Spinal cord (tissue), 10 donors: Measurements from ENCODE around the gene RAB35. TPM values are rescaled to one million over a fixed set of nuclear protein-coding genes. Genes with fewer than 3 reads are reported as not detected.
A peak's percentile ranks its signal among the peaks of the same experiment; 100 is the strongest.

Experiments used
- DNase-seq, 6 donors: peaks; one replicate each; pipeline versions ENCODE4 v3.0.0 to v3.0.0-alpha.2; 2013 to 2015; ENCODE audit warnings: low spot score in 6 of 6, low read depth in 4 of 6
- H3K27ac ChIP-seq: one replicate; pipeline ENCODE4 v1.5.1; 2013; ENCODE audit warnings: low read depth, low read length, control low read depth
- H3K27me3 ChIP-seq: one replicate; pipeline ENCODE4 v1.6.1; 2013; ENCODE audit warnings: low read length; ENCODE audit not compliant: control insufficient read depth, insufficient read depth
- H3K36me3 ChIP-seq: one replicate; pipeline ENCODE4 v1.6.1; 2013; ENCODE audit warnings: low read length; ENCODE audit not compliant: control insufficient read depth, insufficient read depth
- H3K4me1 ChIP-seq: one replicate; pipeline ENCODE4 v1.6.1; 2013; ENCODE audit warnings: low read length; ENCODE audit not compliant: control insufficient read depth, insufficient read depth
- H3K4me3 ChIP-seq: one replicate; pipeline ENCODE4 v1.5.1; 2013; ENCODE audit warnings: low read depth, low read length, control low read depth
- H3K9me3 ChIP-seq: one replicate; pipeline ENCODE4 v1.6.1; 2013; ENCODE audit warnings: low read length; ENCODE audit not compliant: control insufficient read depth, insufficient read depth
- WGBS: methylation state at CpG from one replicate; pipeline ENCODE4 v1.1.5; 2013; ENCODE audit warnings: missing lambda C conversion rate; ENCODE audit not compliant: insufficient coverage; 5-methylcytosine and 5-hydroxymethylcytosine counted together
- polyA plus RNA-seq, 2 donors: library from polyadenylated mRNA; unstranded; fragments of 120-200 nt; gene quantifications; one replicate each; pipeline ENCODE4 v1.2.1, GENCODE V29; 2013; ENCODE audit not compliant: insufficient read length in 2 of 2
- total RNA-seq, 2 donors: library from RNA; depleted of rRNA in 1 of 2; stranded (reverse); fragments of 120-200 nt in 1 of 2; fragments of >200 nt in 1 of 2; gene quantifications; one replicate each; pipeline versions ENCODE4 v1.2.3 to v1.2.4, GENCODE V29; 2013 to 2014
- donor health status: healthy.

RAB35 gene
- total and polyA plus RNA-seq, 4 donors, result 20.7 to 64.2 (median 47.2) TPM

- Histone ChIP-seq H3K27me3 (no peaks in the 10 kb centered on the region), H3K36me3 (peaks cover 6% of the 10 kb centered on the region), H3K9me3 (no peaks in the 10 kb centered on the region), H3K4me3 (no peak overlapping the region), H3K27ac (no peak overlapping the region), H3K4me1 (peaks cover 8% of the 10 kb centered on the region)
- DNase-seq, result no peak
- 72% methylated on average over 3 of the region's 4 CpGs for WGBS
Measured at GRCh38 chr12:120121766-120122293, 5.3 kb upstream of the RAB35 start.

GRCh38 chr12:120121343-120121742, 4.8 kb upstream of the RAB35 start:
- Histone ChIP-seq H3K27ac (no peak overlapping the region), H3K9me3 (no peaks in the 10 kb centered on the region), H3K27me3 (no peaks in the 10 kb centered on the region), H3K4me1 (peaks cover 8% of the 10 kb centered on the region), H3K4me3 (no peak overlapping the region), H3K36me3 (peaks cover 2% of the 10 kb centered on the region)
- WGBS, result no CpG with 5 or more reads among the region's 2 CpGs
- no peak for DNase-seq

GRCh38 chr12:120119271-120119973, 2.9 kb upstream of the RAB35 start:
- 91% methylated on average over 5 of the region's 9 CpGs for WGBS
- H3K4me3 ChIP-seq, result no peak overlapping the region
- no peak overlapping the region for H3K27ac ChIP-seq
- no peaks in the 10 kb centered on the region for H3K9me3 ChIP-seq
- no peaks in the 10 kb centered on the region for H3K27me3 ChIP-seq
- peaks cover 3% of the 10 kb centered on the region for H3K36me3 ChIP-seq
- no peak for DNase-seq
- H3K4me1 ChIP-seq, result peaks cover 19% of the 10 kb centered on the region

- peaks cover 19% of the 10 kb centered on the region for H3K4me1 ChIP-seq
- DNase-seq, result no peak
- no peaks in the 10 kb centered on the region for H3K27me3 ChIP-seq
- 63% methylated on average over 6 of the region's 11 CpGs for WGBS
- peaks cover 9% of the 10 kb centered on the region for H3K36me3 ChIP-seq
- no peaks in the 10 kb centered on the region for H3K9me3 ChIP-seq
- peak overlapping the region; percentile 79 for H3K4me3 ChIP-seq
- H3K27ac ChIP-seq, result no peak overlapping the region
Measured at GRCh38 chr12:120118321-120119061, 1.9 kb upstream of the RAB35 start.

GRCh38 chr12:120117961-120118320, 1.4 kb upstream of the RAB35 start:
- no peak for DNase-seq
- peaks cover 19% of the 10 kb centered on the region for H3K4me1 ChIP-seq
- peak overlapping the region; percentile 79 for H3K4me3 ChIP-seq
- H3K9me3 ChIP-seq, result no peaks in the 10 kb centered on the region
- H3K36me3 ChIP-seq, result peaks cover 12% of the 10 kb centered on the region
- no peak overlapping the region for H3K27ac ChIP-seq
- no CpG with 5 or more reads among the region's 7 CpGs for WGBS
- H3K27me3 ChIP-seq, result no peaks in the 10 kb centered on the region

- H3K36me3 ChIP-seq, result peaks cover 12% of the 10 kb centered on the region
- peaks cover 19% of the 10 kb centered on the region for H3K4me1 ChIP-seq
- no peaks in the 10 kb centered on the region for H3K27me3 ChIP-seq
- H3K9me3 ChIP-seq, result no peaks in the 10 kb centered on the region
- H3K4me3 ChIP-seq, result peak overlapping the region; percentile 79
- DNase-seq, result peak; percentile 82 to 98 (median 90)
- WGBS, result under 1% methylated on average over 89 of the region's 91 CpGs
- peak overlapping the region; percentile 93 for H3K27ac ChIP-seq
Measured at GRCh38 chr12:120116792-120117651, 469 bp upstream of the RAB35 start.

GRCh38 chr12:120115692-120116440, 687 bp downstream of the RAB35 start:
- Histone ChIP-seq H3K9me3 (no peaks in the 10 kb centered on the region), H3K36me3 (peaks cover 18% of the 10 kb centered on the region), H3K27me3 (no peaks in the 10 kb centered on the region), H3K27ac (no peak overlapping the region), H3K4me3 (peak overlapping the region; percentile 58), H3K4me1 (peaks cover 23% of the 10 kb centered on the region)
- DNase-seq, result peak in 2 of 6 donors; percentile 23 to 34
- WGBS, result 14% methylated on average over 25 of the region's 31 CpGs

- Histone ChIP-seq H3K27me3 (no peaks in the 10 kb centered on the region), H3K36me3 (peaks cover 22% of the 10 kb centered on the region), H3K4me1 (peaks cover 27% of the 10 kb centered on the region), H3K9me3 (no peaks in the 10 kb centered on the region), H3K4me3 (no peak overlapping the region), H3K27ac (no peak overlapping the region)
- no peak for DNase-seq
- 93% methylated on average over 3 of the region's 3 CpGs for WGBS
Measured at GRCh38 chr12:120115066-120115465, 1.5 kb downstream of the RAB35 start.
